Panc1 (cell line): ENCODE results near the gene KCTD15. TPM values are rescaled to one million over a fixed set of nuclear protein-coding genes. Genes with fewer than 3 reads are reported as not detected.

Experiments used
- ATAC-seq: fragments of 200-7000 bp; cut with Tn5 transposase; 2 replicates; pipeline ENCODE4 v1.9.1; 2020; ENCODE audit warnings: mild to moderate bottlenecking, moderate library complexity
- BruUV-seq: library from RNA; stranded (reverse); fragments of 400-500 nt; replicated peaks from 2 replicates; lab custom pipeline; 2021; lab: Mats Ljungman, UMichigan
- CTCF ChIA-PET: fragments of 300-600 bp; sonication (Branson Sonifier 250); formaldehyde crosslinking; loops from one replicate; lab custom pipeline; 2022; ENCODE audit warnings: antibody characterized with exemption; lab: Charles Lee
- POLR2A ChIA-PET: fragments of 300-600 bp; sonication (Branson Sonifier 250); formaldehyde crosslinking; loops from one replicate; lab custom pipeline; 2022; ENCODE audit warnings: antibody characterized with exemption; lab: Charles Lee
- DNase-seq: peaks from one replicate; pipeline ENCODE4 v3.0.0-alpha.2; 2010; ENCODE audit warnings: low read depth, low spot score
- H3K27ac ChIP-seq: 2 replicates; pipeline ENCODE4 v1.5.1; 2011; ENCODE audit warnings: mild to moderate bottlenecking, low read length, inconsistent platforms
- H3K27me3 ChIP-seq: fragments of 200-500 bp; sonication (Bioruptor generic); 2 replicates; pipeline ENCODE4 v1.6.0; 2014; ENCODE audit warnings: low read length, inconsistent platforms; ENCODE audit not compliant: control insufficient read depth, insufficient read depth
- H3K36me3 ChIP-seq: fragments of 200-500 bp; sonication (Bioruptor generic); 2 replicates; pipeline ENCODE4 v1.5.1; 2014; ENCODE audit warnings: inconsistent platforms, mild to moderate bottlenecking, low read length, moderate library complexity; ENCODE audit not compliant: control insufficient read depth, insufficient read depth
- H3K4me1 ChIP-seq: 2 replicates; pipeline ENCODE4 v1.5.1; 2011; ENCODE audit warnings: inconsistent platforms, mild to moderate bottlenecking, low read length, moderate library complexity; ENCODE audit not compliant: control insufficient read depth, insufficient read depth
- H3K4me3 ChIP-seq, 2 experiments: 2 replicates each; pipeline ENCODE4 v1.5.1; 2011 to 2012; ENCODE audit warnings: low read depth in 2 of 2, low read length in 2 of 2, mild to moderate bottlenecking in 2 of 2, inconsistent platforms in 1 of 2, moderate library complexity in 1 of 2
- H3K9me3 ChIP-seq: fragments of 200-500 bp; sonication (Bioruptor generic); 2 replicates; pipeline ENCODE4 v1.5.1; 2014; ENCODE audit warnings: low read depth, mild to moderate bottlenecking, inconsistent platforms, low read length, moderate library complexity; ENCODE audit not compliant: control insufficient read depth, insufficient read depth
- CTCF ChIP-seq: fragments of 450-650 bp; IDR thresholded peaks from 2 replicates; pipeline ENCODE4 v1.5.1; 2017; ENCODE audit warnings: mild to moderate bottlenecking
- POLR2AphosphoS5 ChIP-seq: IDR thresholded peaks from 2 replicates; pipeline ENCODE4 v1.6.1; 2012; ENCODE audit warnings: mild to moderate bottlenecking, low read depth, low read length, moderate library complexity
- REST ChIP-seq, 2 experiments: IDR thresholded peaks; 2 replicates each; pipeline ENCODE4 v1.6.1; 2011 to 2012; ENCODE audit warnings: low read depth in 2 of 2, control low read depth in 1 of 2, low read length in 1 of 2, mild to moderate bottlenecking in 1 of 2, moderate library complexity in 1 of 2; ENCODE audit not compliant: insufficient read depth in 1 of 2
- SIN3A ChIP-seq: IDR thresholded peaks from 2 replicates; pipeline ENCODE4 v1.6.1; 2012; ENCODE audit warnings: low read depth, mild to moderate bottlenecking, low read length, moderate library complexity, borderline replicate concordance; ENCODE audit not compliant: insufficient read depth
- TCF7L2 ChIP-seq: IDR thresholded peaks from 2 replicates; pipeline ENCODE4 v1.6.1; 2011; ENCODE audit warnings: mild to moderate bottlenecking, low read depth, low read length, inconsistent platforms
- in situ Hi-C: cut with HindIII; loops from 2 replicates; pipeline ENCODE4 v1.10.0; 2016; ENCODE audit warnings: low sequenced_read_pairs, low pct_unique_long_range_greater_than_20kb
- intact Hi-C: fragments of 100-400 bp; cut with micrococcal nuclease; formaldehyde crosslinking; loops from one replicate; pipeline ENCODE4 v1.10.0; 2022; ENCODE audit not compliant: unreplicated experiment
- total RNA-seq: library from RNA; stranded (reverse); gene quantifications from one replicate; pipeline ENCODE4 v1.2.1, GENCODE V29; 2021; ENCODE audit not compliant: unreplicated experiment

KCTD15 gene
- total RNA-seq, 1 experiment from 2014 or later: 27.8 TPM

GRCh38 chr19:33831825-33832224 is 35.2 kb downstream of the KCTD15 start:
- intact Hi-C loops: no loop called here

GRCh38 chr19:33832633-33833032 is 36.0 kb downstream of the KCTD15 start:
- Histone ChIP-seq H3K4me1 (no peaks in the 10 kb centered on the region), H3K9me3 (no peaks in the 10 kb centered on the region), H3K27me3 (peaks cover 3% of the 10 kb centered on the region), H3K27ac (no peak overlapping the region), H3K36me3 (no peaks in the 10 kb centered on the region), H3K4me3 (no peak overlapping the region)
- DNase-seq: no peak
- in situ Hi-C loops (no loop called here), intact Hi-C loops (no loop called here)
- ChIA-PET CTCF (no interaction called here), POLR2A (no interaction called here)
- BruUV-seq: no TSS peak
- TF ChIP-seq TCF7L2: no peak
- TF ChIP-seq POLR2AphosphoS5: no peak
- no peak for TF ChIP-seq REST (IDR thresholded peaks at IDR 0.05; ENCODE audit: insufficient read depth in 1 of 2, low read depth in 2 of 2, low read length in 1 of 2)
- no peak for TF ChIP-seq SIN3A
- TF ChIP-seq CTCF: no peak
- no peak for ATAC-seq

More at GRCh38 chr19:33831825-33832224, 35.2 kb downstream of the KCTD15 start:
- no peak overlapping the region for H3K4me3 ChIP-seq
- TF ChIP-seq REST (IDR thresholded peaks at IDR 0.05; ENCODE audit: insufficient read depth in 1 of 2, low read depth in 2 of 2, low read length in 1 of 2) (no peak), TCF7L2 (no peak), SIN3A (no peak), POLR2AphosphoS5 (no peak), CTCF (no peak)
- ChIA-PET POLR2A (no interaction called here), CTCF (no interaction called here)
- H3K4me1 ChIP-seq: no peaks in the 10 kb centered on the region
- no peak for ATAC-seq
- no peak for DNase-seq
- in situ Hi-C loops: no loop called here
- peaks cover 3% of the 10 kb centered on the region for H3K27me3 ChIP-seq
- no peaks in the 10 kb centered on the region for H3K9me3 ChIP-seq
- no peaks in the 10 kb centered on the region for H3K36me3 ChIP-seq
- BruUV-seq: no TSS peak
- H3K27ac ChIP-seq: no peak overlapping the region
